HG02759 (cell line): ENCODE measurements around the gene CXXC5.

Source experiments
- ATAC-seq: cut with Tn5 transposase; IDR thresholded peaks from one replicate; pipeline ENCODE4 v1.9.1; 2021; ENCODE audit warnings: mild to moderate bottlenecking, moderate library complexity; ENCODE audit not compliant: unreplicated experiment

The CXXC5 gene

GRCh38 chr5:139690803-139691629 is 42.9 kb downstream of the CXXC5 start:
- ATAC-seq: no peak

GRCh38 chr5:139692148-139692547 is 44.0 kb downstream of the CXXC5 start:
- ATAC-seq: no peak

DNA sequence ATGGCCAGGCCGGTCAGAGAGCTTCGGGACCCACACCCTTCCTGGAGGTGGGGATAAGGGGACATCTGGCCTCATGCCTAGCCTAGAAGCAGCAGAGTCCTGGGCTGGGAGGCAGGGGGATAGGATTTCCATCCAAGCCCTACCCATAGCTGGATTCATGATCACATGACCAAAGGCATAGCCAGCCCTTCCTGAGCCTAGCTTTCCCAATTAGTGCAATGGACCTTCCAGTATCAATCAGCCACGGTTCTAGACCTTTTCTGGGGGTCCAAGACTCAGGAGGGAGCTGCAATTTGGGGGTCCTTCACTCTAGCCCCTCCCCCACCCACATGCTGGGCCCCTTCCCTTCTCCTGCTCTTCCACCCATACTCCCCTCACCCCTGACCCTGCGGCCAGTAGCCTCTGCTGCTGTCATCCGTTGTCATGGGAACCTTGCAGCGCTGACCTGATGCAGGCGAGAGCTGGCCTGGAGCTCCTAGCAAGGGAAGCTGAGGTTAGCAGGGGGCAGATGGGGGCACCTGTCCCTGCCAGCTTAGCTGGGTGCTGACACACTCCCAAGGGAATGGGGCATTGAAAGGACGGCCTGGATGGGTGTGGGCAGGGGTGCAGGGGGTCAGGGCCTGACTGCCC is 44.6 kb downstream of the CXXC5 start:
- ATAC-seq: no peak

DNA sequence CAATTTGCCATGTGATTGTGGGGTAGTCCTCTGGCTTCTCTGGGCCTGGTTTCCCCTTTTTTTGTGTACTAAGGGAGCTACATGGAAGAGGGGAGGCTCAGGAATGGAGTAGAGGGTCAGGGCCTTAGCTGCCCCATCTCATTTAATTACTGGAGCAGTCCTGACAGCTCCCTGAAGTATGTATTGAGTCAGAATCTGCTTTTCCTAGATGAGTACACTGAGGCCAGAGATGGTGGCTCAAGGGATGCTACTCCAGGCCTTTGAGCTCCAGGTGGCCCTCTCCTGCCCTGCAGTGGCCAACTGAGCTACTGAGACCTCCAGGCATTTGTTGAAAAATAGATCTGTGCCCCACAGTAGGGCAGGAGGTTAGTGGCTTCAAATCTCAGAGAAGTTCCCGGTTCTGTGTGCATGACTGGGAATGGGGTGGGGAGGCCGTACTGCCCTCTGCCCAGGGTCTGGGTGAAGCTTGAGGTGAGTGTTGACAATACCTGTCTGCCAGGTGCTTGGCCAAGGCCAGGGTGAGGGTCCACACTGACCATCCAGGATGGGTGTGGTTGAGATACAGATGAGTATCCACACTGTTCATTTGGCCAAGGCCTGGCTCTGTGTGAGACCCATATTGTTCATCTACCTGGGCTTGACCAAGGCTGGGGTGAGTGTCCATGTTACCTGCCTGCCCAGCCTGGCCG is 45.7 kb downstream of the CXXC5 start:
- ATAC-seq: no peak

GRCh38 chr5:139694556-139695177 is 46.5 kb downstream of the CXXC5 start:
- ATAC-seq: no peak

GRCh38 chr5:139695178-139695573 is 47.0 kb downstream of the CXXC5 start:
- ATAC-seq: no peak

GRCh38 chr5:139696167-139696893 is 48.2 kb downstream of the CXXC5 start:
- ATAC-seq: no peak

DNA sequence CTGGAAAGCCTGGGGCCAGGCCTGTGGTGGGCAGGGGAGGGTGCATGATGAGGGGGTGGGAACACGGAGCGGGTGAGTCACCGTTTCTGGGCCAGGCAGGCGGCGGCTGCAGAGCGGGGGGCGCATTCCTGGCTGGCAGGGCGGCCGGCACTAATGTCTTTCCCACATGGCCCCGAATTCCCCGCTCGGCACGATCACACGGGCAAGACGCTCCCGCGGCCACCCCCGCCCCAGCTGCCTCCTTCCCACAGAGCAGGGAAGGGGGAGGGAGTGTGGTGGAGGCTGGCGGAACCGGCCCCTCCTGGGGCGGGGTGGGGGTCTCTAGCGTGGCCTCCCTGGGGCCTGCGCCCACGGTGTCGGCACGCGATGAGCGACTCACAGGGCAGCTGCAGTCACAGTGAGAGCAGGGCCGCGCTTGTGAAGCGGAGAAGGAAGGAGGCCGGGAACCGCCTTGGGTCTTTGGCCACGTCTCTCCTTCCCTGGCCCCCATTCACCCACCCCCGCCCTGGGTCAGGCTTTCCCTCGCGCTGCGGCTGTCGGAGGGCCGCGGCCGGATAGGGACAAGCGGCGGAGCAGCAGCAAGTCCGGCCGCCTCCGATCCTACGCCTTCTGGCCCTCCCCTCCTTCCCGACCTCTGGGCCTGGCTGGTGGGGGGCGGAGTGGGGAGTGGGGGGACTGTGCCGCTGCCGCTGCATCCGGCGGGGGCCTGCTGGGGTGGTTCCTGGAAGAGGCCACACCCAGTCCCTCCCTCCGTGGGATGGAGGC is 48.9 kb downstream of the CXXC5 start:
- peak; percentile 40 for ATAC-seq

DNA sequence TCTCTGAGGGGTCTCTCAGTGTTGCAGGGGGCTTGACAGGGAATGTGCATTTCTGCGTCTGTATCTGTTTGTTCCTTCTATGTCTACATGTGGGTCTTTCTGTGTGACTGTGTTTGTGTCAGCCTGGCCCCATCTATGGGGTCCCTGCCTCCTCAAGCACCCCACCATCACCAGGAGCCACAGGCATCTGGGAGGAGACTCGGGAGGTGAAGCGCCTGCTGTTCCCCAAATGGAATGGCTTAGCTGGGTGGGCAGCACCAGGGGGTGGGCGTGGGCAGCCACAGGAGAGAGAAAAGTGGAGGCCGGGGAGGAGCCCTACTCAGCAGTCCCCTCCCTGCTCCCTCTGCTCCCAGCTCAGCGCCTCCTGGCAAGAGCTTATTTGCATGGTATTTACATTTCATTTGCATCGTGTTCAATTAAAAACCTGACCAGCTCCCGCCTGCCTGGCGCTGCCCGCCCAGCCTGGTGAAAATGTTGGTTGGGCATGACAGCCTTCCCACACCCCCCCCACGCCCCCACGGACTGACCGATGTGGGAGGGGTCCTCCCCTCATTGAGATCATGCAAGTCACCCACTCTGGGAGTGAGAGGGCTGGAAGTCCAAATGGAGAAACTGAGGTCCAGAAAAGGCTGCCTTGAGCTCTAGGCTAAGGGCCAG is 50.5 kb downstream of the CXXC5 start:
- ATAC-seq: no peak

GRCh38 chr5:139699351-139699750 is 51.2 kb downstream of the CXXC5 start:
- no peak for ATAC-seq

DNA sequence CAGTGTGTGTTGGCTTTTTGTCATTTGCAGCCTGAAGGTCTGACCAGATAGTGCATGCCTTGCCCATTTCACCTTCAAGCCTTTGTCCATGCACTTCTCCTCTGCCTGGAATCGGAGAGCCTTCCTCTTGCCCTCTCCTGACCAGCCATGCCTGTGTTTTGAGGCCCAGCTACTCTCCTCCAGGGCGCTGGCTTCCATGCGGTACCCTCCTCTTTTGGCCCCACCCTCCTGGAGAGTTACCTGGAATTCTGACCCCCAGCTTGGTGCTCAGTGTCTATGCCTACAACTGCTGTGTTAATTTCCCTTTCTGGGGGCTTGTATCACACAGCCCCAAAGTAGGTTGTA is 52.5 kb downstream of the CXXC5 start:
- ATAC-seq: no peak

GRCh38 chr5:139701056-139701741 is 53.0 kb downstream of the CXXC5 start:
- no peak for ATAC-seq

DNA sequence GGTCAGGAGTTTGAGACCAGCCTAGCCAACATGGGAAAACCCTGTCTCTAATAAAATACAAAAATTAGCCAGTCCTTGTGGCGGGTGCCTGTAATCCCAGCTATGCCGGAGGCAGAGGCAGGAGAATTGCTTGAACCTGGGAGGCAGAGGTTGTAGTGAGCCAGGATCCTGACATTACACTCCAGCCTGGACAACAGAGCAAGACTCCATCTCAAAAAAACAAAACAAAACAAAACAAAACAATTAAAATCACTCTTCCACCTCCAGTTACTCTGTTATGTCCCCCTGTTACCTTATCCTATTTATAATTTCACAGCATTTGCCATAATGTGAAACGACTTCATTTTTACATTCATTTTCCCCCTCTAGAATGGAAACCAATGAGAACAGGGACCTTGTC is 54.4 kb downstream of the CXXC5 start:
- no peak for ATAC-seq

GRCh38 chr5:139704748-139705147 is 56.6 kb downstream of the CXXC5 start:
- no peak for ATAC-seq

- ATAC-seq: no peak
Observed at GRCh38 chr5:139705191-139705590, 57.0 kb downstream of the CXXC5 start.

DNA sequence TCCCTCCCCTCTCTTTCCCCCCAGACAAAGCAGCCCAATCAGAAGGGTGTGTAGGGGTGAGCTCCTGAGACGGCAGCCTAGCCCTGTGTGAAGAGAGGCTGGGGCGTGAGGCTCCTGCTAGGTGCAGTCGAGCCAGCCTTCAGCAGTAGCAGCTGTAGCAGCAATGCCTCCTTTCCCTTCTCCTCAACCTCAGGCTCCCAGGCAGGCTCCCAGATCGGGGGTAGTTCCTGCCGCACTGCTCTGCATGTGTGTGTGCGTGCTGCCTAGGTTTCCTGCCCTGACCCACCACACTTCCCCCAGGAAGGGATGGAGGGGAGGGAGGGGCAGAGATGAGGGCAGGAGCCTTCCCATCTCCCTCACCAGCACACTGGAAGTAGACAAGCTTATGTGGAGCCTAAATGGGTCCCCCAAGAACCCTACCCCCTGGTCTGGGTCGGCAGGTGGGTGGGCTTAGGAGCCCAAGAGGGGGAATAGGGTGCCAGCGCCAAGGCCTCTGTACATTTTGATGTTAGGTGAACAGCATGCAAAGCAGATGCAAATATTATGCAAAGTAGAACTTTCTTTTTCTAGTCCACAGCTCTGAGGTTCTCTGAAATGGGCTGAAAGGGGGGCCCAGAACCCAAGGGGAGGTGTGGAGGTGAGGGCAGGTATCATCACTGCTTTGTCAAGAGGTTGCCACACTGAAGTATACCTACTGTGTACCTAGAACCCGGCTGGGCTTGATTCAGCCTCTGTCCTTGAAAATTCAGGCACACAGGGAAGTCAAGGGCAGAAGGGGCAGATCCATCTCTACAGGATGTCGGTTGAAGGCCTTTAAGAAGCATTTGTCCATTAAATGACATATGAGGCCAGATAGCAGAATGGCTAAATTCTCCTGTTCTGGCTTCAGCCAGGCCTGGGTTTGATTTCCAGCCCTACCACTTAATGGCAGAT is 57.8 kb downstream of the CXXC5 start:
- ATAC-seq: no peak

DNA sequence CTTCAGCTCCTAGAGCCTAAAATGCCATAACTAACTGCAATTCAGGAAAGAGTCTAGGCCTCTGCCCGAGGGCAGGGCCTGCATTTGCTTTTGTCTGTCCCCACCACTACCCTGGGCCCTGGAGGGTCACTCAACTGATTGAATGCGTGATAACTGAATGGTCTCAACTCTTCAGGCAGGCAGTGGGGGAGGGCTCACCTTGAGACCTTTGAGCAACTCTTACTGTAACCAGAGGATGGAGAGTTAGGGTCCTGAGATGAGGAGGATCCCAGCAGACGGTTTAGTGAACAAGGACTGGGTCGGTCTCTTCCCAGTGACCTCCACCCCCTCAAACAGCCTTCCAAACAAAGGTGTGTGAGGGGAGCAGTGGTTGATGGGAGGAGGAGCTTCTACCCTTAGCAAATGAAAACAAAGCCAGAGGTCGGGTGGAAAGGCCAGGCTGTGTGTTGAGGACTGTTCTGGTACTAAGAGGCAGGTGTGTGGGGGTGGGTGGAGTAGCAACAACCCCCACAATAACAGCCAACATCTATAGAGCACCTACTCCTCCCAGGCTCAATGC is 59.4 kb downstream of the CXXC5 start:
- ATAC-seq: no peak

GRCh38 chr5:139708434-139708861 is 60.3 kb downstream of the CXXC5 start:
- ATAC-seq: no peak
